GM23338 (cell line): ENCODE results near the gene SNRPF. TPM values are rescaled to one million over a fixed set of nuclear protein-coding genes. Genes with fewer than 3 reads are reported as not detected.

ENCODE experiments used
- ATAC-seq: fragments of 200-7000 bp; cut with Tn5 transposase; 3 replicates; pipeline ENCODE4 v1.9.1; 2020
- DNase-seq: peaks from one replicate; pipeline ENCODE4 v3.0.0-alpha.2; 2015; ENCODE audit warnings: low spot score
- H2AFZ ChIP-seq: fragments of 200-600 bp; sonication (generic); 2 replicates; pipeline ENCODE4 v1.8.0; 2016; ENCODE audit warnings: antibody characterized with exemption, mild to moderate bottlenecking, moderate library complexity
- H3F3A ChIP-seq: fragments of 200-600 bp; sonication (generic); replicated peaks from 2 replicates; pipeline ENCODE4 v1.8.0; 2017; ENCODE audit warnings: antibody characterized with exemption, mixed run types, low read depth
- H3K27ac ChIP-seq: fragments of 200-600 bp; sonication (generic); 2 replicates; pipeline ENCODE4 v1.6.1; 2016; ENCODE audit warnings: low read depth
- H3K27me3 ChIP-seq: fragments of 200-600 bp; sonication (generic); 2 replicates; pipeline ENCODE4 v1.8.0; 2016; ENCODE audit warnings: mild to moderate bottlenecking, mixed run types, moderate library complexity; ENCODE audit not compliant: insufficient read depth
- H3K36me3 ChIP-seq: fragments of 200-600 bp; sonication (generic); 2 replicates; pipeline ENCODE4 v1.8.0; 2016; ENCODE audit warnings: mild to moderate bottlenecking; ENCODE audit not compliant: insufficient read depth
- H3K4me1 ChIP-seq: fragments of 200-600 bp; sonication (generic); 2 replicates; pipeline ENCODE4 v1.8.0; 2016; ENCODE audit warnings: mild to moderate bottlenecking, moderate library complexity; ENCODE audit not compliant: insufficient read depth
- H3K4me2 ChIP-seq: fragments of 200-600 bp; sonication (generic); 2 replicates; pipeline ENCODE4 v1.7.1; 2017; ENCODE audit warnings: mixed run types
- H3K4me3 ChIP-seq: fragments of 200-600 bp; sonication (generic); 2 replicates; pipeline ENCODE4 v1.6.1; 2016; ENCODE audit warnings: mixed run types
- H3K79me2 ChIP-seq: fragments of 200-600 bp; sonication (generic); replicated peaks from 2 replicates; pipeline ENCODE4 v1.8.0; 2017; ENCODE audit warnings: mild to moderate bottlenecking; ENCODE audit not compliant: insufficient read depth
- H3K9me2 ChIP-seq: fragments of 200-600 bp; sonication (generic); 2 replicates; pipeline ENCODE4 v1.8.0; 2017; ENCODE audit not compliant: insufficient read depth
- H4K20me1 ChIP-seq: fragments of 200-600 bp; sonication (generic); replicated peaks from 2 replicates; pipeline ENCODE4 v1.8.0; 2017; ENCODE audit warnings: mild to moderate bottlenecking; ENCODE audit not compliant: insufficient read depth
- H3K27ac Mint-ChIP-seq: 2 replicates; pipeline ENCODE4 v1.8.0; 2020; ENCODE audit warnings: inconsistent platforms, mild to moderate bottlenecking, moderate library complexity, mixed read lengths
- H3K27me3 Mint-ChIP-seq: 3 replicates; pipeline ENCODE4 v1.8.0; 2022; ENCODE audit warnings: low read depth, mild to moderate bottlenecking, moderate library complexity, mixed read lengths, inconsistent platforms; ENCODE audit not compliant: insufficient read depth, poor library complexity
- H3K36me3 Mint-ChIP-seq: 3 replicates; pipeline ENCODE4 v1.8.0; 2021; ENCODE audit warnings: low read depth, mild to moderate bottlenecking, inconsistent platforms, moderate library complexity, mixed read lengths
- H3K4me1 Mint-ChIP-seq: 3 replicates; pipeline ENCODE4 v1.8.0; 2020; ENCODE audit warnings: mild to moderate bottlenecking, inconsistent platforms, mixed read lengths
- H3K4me3 Mint-ChIP-seq: 3 replicates; pipeline ENCODE4 v1.8.0; 2021; ENCODE audit warnings: moderate library complexity, mild to moderate bottlenecking, inconsistent platforms, mixed read lengths
- H3K9me3 Mint-ChIP-seq: 3 replicates; pipeline ENCODE4 v1.8.0; 2020; ENCODE audit warnings: moderate library complexity, mild to moderate bottlenecking, inconsistent platforms, mixed read lengths
- CTCF ChIP-seq, 2 experiments: fragments of 200-600 bp in 1 of 2; sonication (generic) in 1 of 2; conservative IDR thresholded peaks; 2 replicates each; pipeline versions ENCODE4 v1.5.1 to v1.6.1; 2016 to 2017; ENCODE audit warnings: antibody characterized with exemption in 2 of 2, low read depth in 2 of 2, mild to moderate bottlenecking in 2 of 2, moderate library complexity in 1 of 2
- ETS1 ChIP-seq: IDR thresholded peaks from 2 replicates; pipeline ENCODE4 v1.6.1; 2016; ENCODE audit warnings: antibody characterized with exemption
- EZH2 ChIP-seq: fragments of 200-600 bp; sonication (generic); IDR thresholded peaks from one replicate; pipeline ENCODE4 v1.8.0; 2017; ENCODE audit warnings: antibody characterized with exemption, mild to moderate bottlenecking, low read depth; ENCODE audit not compliant: unreplicated experiment
- JUNB ChIP-seq: IDR thresholded peaks from one replicate; pipeline ENCODE4 v1.6.1; 2016; ENCODE audit warnings: antibody characterized with exemption; ENCODE audit not compliant: unreplicated experiment
- NANOG ChIP-seq: IDR thresholded peaks from 2 replicates; pipeline ENCODE4 v1.6.1; 2016; ENCODE audit warnings: antibody characterized with exemption, borderline replicate concordance
- POLR2AphosphoS5 ChIP-seq: IDR thresholded peaks from 2 replicates; pipeline ENCODE4 v1.6.1; 2016; ENCODE audit warnings: antibody characterized with exemption, low read depth
- STAT1 ChIP-seq: IDR thresholded peaks from one replicate; pipeline ENCODE4 v1.6.1; 2016; ENCODE audit warnings: antibody characterized with exemption; ENCODE audit not compliant: unreplicated experiment
- ZNF462 ChIP-seq: fragments of 250-450 bp; sonication (Bioruptor Pico); IDR thresholded peaks from 2 replicates; pipeline ENCODE4 v1.5.0; 2020; ENCODE audit warnings: mild to moderate bottlenecking, moderate library complexity
- polyA plus RNA-seq: library from polyadenylated mRNA; unstranded; fragments of >200 nt; fragmentation: Nextera tagmentation; extraction: Ambion mirVana; gene quantifications from 2 replicates; pipeline ENCODE4 v1.2.1, GENCODE V29; 2016
- total RNA-seq: library from RNA; depleted of rRNA; stranded (reverse); fragments of >200 nt; shearing (Covaris generic); gene quantifications from 2 replicates; pipeline ENCODE4 v1.2.3, GENCODE V29; 2014

The SNRPF gene
- total and polyA plus RNA-seq, 2 experiments from 2014 or later: 31.1 to 475 TPM

GRCh38 chr12:95859947-95860850 lies 1.4 kb downstream of the SNRPF start (continued):
- TF ChIP-seq ZNF462 (CRISPR knock-in tag) (no peak), JUNB (no peak), NANOG (no peak)

GRCh38 chr12:95862038-95862437 lies 3.3 kb downstream of the SNRPF start:
- H3F3A ChIP-seq: no peaks in the 10 kb centered on the region
- peaks cover 59% of the 10 kb centered on the region for H3K36me3 Mint-ChIP-seq
- H3K27me3 Mint-ChIP-seq: no peaks in the 10 kb centered on the region
- no peaks in the 10 kb centered on the region for H3K9me2 ChIP-seq
- no peak overlapping the region for H3K27ac Mint-ChIP-seq
- peaks cover 17% of the 10 kb centered on the region for H4K20me1 ChIP-seq
- no peak overlapping the region for H3K27ac ChIP-seq
- peaks cover 52% of the 10 kb centered on the region for H3K36me3 ChIP-seq
- H3K4me2 ChIP-seq: no peak overlapping the region
- H3K79me2 ChIP-seq: peaks cover 63% of the 10 kb centered on the region
- no peak for DNase-seq
- peaks cover 14% of the 10 kb centered on the region; the same call in 2 of the 3 replicates for H3K9me3 Mint-ChIP-seq
- no peak overlapping the region for H2AFZ ChIP-seq
- no peak overlapping the region for H3K4me3 Mint-ChIP-seq
- H3K4me3 ChIP-seq: no peak overlapping the region
- H3K4me1 ChIP-seq: peaks cover 12% of the 10 kb centered on the region
- H3K4me1 Mint-ChIP-seq: peaks cover 11% of the 10 kb centered on the region
- no peaks in the 10 kb centered on the region for H3K27me3 ChIP-seq
- ATAC-seq: no peak
- TF ChIP-seq POLR2AphosphoS5 (no peak), CTCF (conservative IDR thresholded peaks at IDR 0.05; ENCODE audit: low read depth in 2 of 2) (no peak), ETS1 (no peak), STAT1 (no peak), EZH2 (no peak), NANOG (no peak)
